SU-DHL-6 (cell line): Measurements from ENCODE around the gene BBS10.

Experiments used
- H2AFZ ChIP-seq: fragments of 200-600 bp; sonication (generic); 2 replicates; pipeline ENCODE4 v1.6.1; 2014; ENCODE audit warnings: low read depth, mild to moderate bottlenecking, moderate library complexity, mixed read lengths, antibody characterized with exemption, low read length; ENCODE audit not compliant: severe bottlenecking
- H3F3A ChIP-seq: fragments of 200-600 bp; shearing (Covaris generic); 2 replicates; pipeline ENCODE4 v1.6.0; 2016; ENCODE audit warnings: antibody characterized with exemption, mild to moderate bottlenecking; ENCODE audit not compliant: insufficient read depth
- H3K27ac ChIP-seq: fragments of 200-600 bp; sonication (generic); 2 replicates; pipeline ENCODE4 v1.5.1; 2016; ENCODE audit warnings: low read depth, mild to moderate bottlenecking, low read length, moderate library complexity, mixed read lengths
- H3K27me3 ChIP-seq: fragments of 200-600 bp; sonication (generic), shearing (Covaris generic); 2 replicates; pipeline ENCODE4 v1.6.0; 2014; ENCODE audit warnings: mild to moderate bottlenecking, low read length
- H3K36me3 ChIP-seq: fragments of 200-600 bp; sonication (generic); 2 replicates; pipeline ENCODE4 v1.6.1; 2014; ENCODE audit warnings: mild to moderate bottlenecking, low read length, mixed read lengths
- H3K4me2 ChIP-seq: fragments of 300-600, 200-600 bp; shearing (Covaris generic), sonication (generic); 2 replicates; pipeline ENCODE4 v1.6.0; 2014; ENCODE audit warnings: low read length, low read depth, mild to moderate bottlenecking; ENCODE audit not compliant: poor library complexity, severe bottlenecking
- H3K4me3 ChIP-seq: fragments of 200-600 bp; sonication (generic); 2 replicates; pipeline ENCODE4 v1.5.1; 2014; ENCODE audit warnings: antibody characterized with exemption, low read length, mild to moderate bottlenecking, mixed read lengths; ENCODE audit not compliant: insufficient read depth, poor library complexity, severe bottlenecking
- H3K79me2 ChIP-seq: fragments of 200-600 bp; sonication (generic); 2 replicates; pipeline ENCODE4 v1.6.1; 2014; ENCODE audit warnings: mild to moderate bottlenecking, low read length, moderate library complexity; ENCODE audit not compliant: insufficient read depth
- H3K9ac ChIP-seq: fragments of 200-600 bp; sonication (generic); 2 replicates; pipeline ENCODE4 v1.7.0; 2014; ENCODE audit warnings: mild to moderate bottlenecking, low read length
- H3K9me2 ChIP-seq: fragments of 200-600 bp; sonication (generic); replicated peaks from 2 replicates; pipeline ENCODE4 v1.6.1; 2014; ENCODE audit warnings: low read length; ENCODE audit not compliant: insufficient read depth
- H3K9me3 ChIP-seq: fragments of 200-600 bp; sonication (generic); 2 replicates; pipeline ENCODE4 v1.6.1; 2014; ENCODE audit warnings: low read length, mixed read lengths; ENCODE audit not compliant: insufficient read depth
- H4K20me1 ChIP-seq: fragments of 200-600 bp; sonication (generic); 2 replicates; pipeline ENCODE4 v1.6.1; 2014; ENCODE audit warnings: low read depth, mild to moderate bottlenecking, antibody characterized with exemption, low read length, moderate library complexity, mixed read lengths
- EZH2phosphoT487 ChIP-seq: fragments of 200-600 bp; sonication (generic), shearing (Covaris generic); conservative IDR thresholded peaks from 2 replicates; pipeline ENCODE4 v1.6.1; 2018; ENCODE audit warnings: mild to moderate bottlenecking, antibody characterized with exemption, low read length, moderate library complexity, mixed read lengths
- TF ChIP-seq, protein P1 (sequence below): fragments of 200-600 bp; sonication (generic); IDR thresholded peaks from one replicate; pipeline ENCODE4 v1.5.1; 2017; ENCODE audit warnings: antibody characterized with exemption, mild to moderate bottlenecking, low read length, moderate library complexity; ENCODE audit not compliant: insufficient read depth, poor library complexity, severe bottlenecking

BBS10 gene

GRCh38 chr12:76348079-76348901 is at the start of gene BBS10:
Gene BBS10 (minus strand): TSS chr12:76348415. CDS start chr12:76348358, 57 bp downstream.
- Histone ChIP-seq H3K4me2 (peak within 1 kb of the TSS; percentile 85), H3K9me2 (no peaks in the 10 kb centered on the region), H3F3A (peaks cover 6% of the 10 kb centered on the region; the same call in 1 of the 2 replicates), H4K20me1 (no peaks in the 10 kb centered on the region), H2AFZ (peak within 1 kb of the TSS; percentile 76), H3K4me3 (peak within 1 kb of the TSS; percentile 83), H3K9ac (peak within 1 kb of the TSS; percentile 79), H3K9me3 (no peaks in the 10 kb centered on the region), H3K27ac (peak within 1 kb of the TSS; percentile 77), H3K36me3 (no peaks in the 10 kb centered on the region), H3K27me3 (no peaks in the 10 kb centered on the region), H3K79me2 (peaks cover 10% of the 10 kb centered on the region)
- TF ChIP-seq EZH2phosphoT487 = no peak
- TF ChIP-seq, protein P1, sequence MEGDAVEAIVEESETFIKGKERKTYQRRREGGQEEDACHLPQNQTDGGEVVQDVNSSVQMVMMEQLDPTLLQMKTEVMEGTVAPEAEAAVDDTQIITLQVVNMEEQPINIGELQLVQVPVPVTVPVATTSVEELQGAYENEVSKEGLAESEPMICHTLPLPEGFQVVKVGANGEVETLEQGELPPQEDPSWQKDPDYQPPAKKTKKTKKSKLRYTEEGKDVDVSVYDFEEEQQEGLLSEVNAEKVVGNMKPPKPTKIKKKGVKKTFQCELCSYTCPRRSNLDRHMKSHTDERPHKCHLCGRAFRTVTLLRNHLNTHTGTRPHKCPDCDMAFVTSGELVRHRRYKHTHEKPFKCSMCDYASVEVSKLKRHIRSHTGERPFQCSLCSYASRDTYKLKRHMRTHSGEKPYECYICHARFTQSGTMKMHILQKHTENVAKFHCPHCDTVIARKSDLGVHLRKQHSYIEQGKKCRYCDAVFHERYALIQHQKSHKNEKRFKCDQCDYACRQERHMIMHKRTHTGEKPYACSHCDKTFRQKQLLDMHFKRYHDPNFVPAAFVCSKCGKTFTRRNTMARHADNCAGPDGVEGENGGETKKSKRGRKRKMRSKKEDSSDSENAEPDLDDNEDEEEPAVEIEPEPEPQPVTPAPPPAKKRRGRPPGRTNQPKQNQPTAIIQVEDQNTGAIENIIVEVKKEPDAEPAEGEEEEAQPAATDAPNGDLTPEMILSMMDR = no peak

DNA sequence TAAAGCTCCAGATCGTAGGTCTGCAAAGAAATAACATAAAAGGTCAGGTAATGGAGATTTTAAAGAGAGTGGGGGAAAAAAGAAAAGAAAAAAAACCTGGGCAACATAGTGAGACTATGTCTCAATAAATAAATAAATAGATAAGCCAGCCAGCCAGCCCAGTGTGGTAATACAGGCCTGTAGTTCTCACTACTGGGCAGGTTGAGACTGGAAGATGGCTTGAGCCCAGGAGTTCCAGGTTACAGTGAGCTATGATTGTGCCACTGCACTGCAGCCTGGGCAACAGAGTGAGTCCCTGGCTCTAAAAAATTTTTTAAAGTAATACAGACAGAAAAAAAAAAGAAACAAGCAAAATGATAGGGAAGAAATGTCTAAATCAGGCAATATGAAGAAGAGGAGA is 43.2 kb upstream of the BBS10 start:
- no peak overlapping the region for H3K4me3 ChIP-seq
- no peak overlapping the region for H3K4me2 ChIP-seq
- H3K27ac ChIP-seq = no peak overlapping the region
- no peaks in the 10 kb centered on the region for H3K79me2 ChIP-seq
- H3K9me3 ChIP-seq = no peaks in the 10 kb centered on the region
- H3K36me3 ChIP-seq = peaks cover 8% of the 10 kb centered on the region; the same call in 1 of the 2 replicates
- TF ChIP-seq, protein P1 = no peak
- no peak for TF ChIP-seq EZH2phosphoT487
- H3K9ac ChIP-seq = no peak overlapping the region
- H3F3A ChIP-seq = 0 out of 2 replicates have a peak, but pooled peaks cover 4% of the 10 kb centered on the region
- H4K20me1 ChIP-seq = no peaks in the 10 kb centered on the region
- no peaks in the 10 kb centered on the region for H3K27me3 ChIP-seq
- H2AFZ ChIP-seq = no peak overlapping the region
- H3K9me2 ChIP-seq = no peaks in the 10 kb centered on the region

- no peak for TF ChIP-seq EZH2phosphoT487
- TF ChIP-seq, protein P1 = no peak
- H3F3A ChIP-seq = no peaks in the 10 kb centered on the region
Measured at GRCh38 chr12:76387614-76388013, 39.4 kb upstream of the BBS10 start.

More at GRCh38 chr12:76387614-76388013, 39.4 kb upstream of the BBS10 start:
- H3K9me3 ChIP-seq = no peaks in the 10 kb centered on the region
- peaks cover 11% of the 10 kb centered on the region; the same call in 1 of the 2 replicates for H3K36me3 ChIP-seq
- no peak overlapping the region for H3K9ac ChIP-seq
- no peak overlapping the region for H3K4me3 ChIP-seq
- no peak overlapping the region for H3K4me2 ChIP-seq
- no peaks in the 10 kb centered on the region for H3K27me3 ChIP-seq
- H2AFZ ChIP-seq = no peak overlapping the region
- no peaks in the 10 kb centered on the region for H3K79me2 ChIP-seq
- H4K20me1 ChIP-seq = no peaks in the 10 kb centered on the region
- H3K27ac ChIP-seq = no peak overlapping the region
- no peaks in the 10 kb centered on the region for H3K9me2 ChIP-seq
